SKM-1 (cell line): ENCODE measurements around the gene ATP9B.

Source experiments
- DNase-seq: peaks from one replicate; lab custom pipeline; 2025; ENCODE audit not compliant: unreplicated experiment; lab: John Stamatoyannopoulos, UW

Gene ATP9B

GRCh38 chr18:79423211-79424007 is 354.2 kb downstream of the ATP9B start:
- no peak for DNase-seq

GRCh38 chr18:79424008-79424565 is 354.9 kb downstream of the ATP9B start:
- DNase-seq: no peak

DNA sequence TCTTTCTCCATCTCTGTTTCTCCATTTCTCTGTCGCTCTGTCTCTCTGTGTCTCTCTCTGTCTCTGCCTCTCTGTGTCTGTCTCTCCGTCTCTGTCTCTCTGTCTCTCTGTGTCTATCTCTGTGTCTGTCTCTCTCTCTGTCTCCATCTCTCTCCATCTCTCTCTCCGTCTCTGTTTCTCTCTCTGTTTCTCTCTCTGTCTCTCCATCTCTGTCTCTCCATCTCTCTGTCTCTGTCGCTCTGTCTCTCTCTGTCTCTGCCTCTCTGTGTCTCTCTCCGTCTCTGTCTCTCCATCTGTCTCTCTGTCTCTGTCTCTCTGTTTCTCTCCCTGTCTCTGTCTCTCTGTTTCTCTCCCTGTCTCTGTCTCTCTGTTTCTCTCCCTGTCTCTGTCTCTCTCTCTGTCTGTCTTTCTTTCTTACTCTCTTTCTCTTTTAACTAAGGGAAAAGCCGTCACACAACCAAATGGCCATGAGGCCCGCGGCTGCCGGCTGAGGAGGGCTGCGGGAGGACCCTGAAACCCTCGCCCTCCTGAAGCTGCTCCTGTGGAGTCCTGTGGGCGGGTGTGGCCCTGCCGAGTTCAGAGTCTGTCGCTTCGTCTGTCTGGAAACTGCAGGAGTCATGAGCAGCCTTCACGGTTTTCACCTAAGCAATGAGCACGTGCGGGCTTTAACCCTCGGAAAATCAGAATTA is 355.8 kb downstream of the ATP9B start:
- no peak for DNase-seq

DNA sequence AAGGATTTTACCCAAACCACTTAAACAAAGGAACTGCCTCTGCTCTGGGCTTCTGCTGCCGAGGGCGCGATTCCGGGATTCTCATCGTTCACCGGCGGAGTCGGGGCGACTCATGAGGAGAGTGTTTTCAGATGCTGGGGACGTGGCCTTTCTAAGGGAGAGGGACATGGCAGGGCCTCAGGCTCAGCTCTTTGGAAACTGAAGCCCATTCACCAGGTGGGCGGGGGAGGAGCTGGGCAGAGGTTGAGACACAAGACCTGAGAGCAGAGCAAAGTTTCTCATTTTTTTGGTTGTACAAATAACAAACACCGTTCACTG is 356.3 kb downstream of the ATP9B start:
- no peak for DNase-seq

- no peak for DNase-seq
These were observed 357.4 kb downstream of the ATP9B start for GRCh38 chr18:79426376-79427300.

DNA sequence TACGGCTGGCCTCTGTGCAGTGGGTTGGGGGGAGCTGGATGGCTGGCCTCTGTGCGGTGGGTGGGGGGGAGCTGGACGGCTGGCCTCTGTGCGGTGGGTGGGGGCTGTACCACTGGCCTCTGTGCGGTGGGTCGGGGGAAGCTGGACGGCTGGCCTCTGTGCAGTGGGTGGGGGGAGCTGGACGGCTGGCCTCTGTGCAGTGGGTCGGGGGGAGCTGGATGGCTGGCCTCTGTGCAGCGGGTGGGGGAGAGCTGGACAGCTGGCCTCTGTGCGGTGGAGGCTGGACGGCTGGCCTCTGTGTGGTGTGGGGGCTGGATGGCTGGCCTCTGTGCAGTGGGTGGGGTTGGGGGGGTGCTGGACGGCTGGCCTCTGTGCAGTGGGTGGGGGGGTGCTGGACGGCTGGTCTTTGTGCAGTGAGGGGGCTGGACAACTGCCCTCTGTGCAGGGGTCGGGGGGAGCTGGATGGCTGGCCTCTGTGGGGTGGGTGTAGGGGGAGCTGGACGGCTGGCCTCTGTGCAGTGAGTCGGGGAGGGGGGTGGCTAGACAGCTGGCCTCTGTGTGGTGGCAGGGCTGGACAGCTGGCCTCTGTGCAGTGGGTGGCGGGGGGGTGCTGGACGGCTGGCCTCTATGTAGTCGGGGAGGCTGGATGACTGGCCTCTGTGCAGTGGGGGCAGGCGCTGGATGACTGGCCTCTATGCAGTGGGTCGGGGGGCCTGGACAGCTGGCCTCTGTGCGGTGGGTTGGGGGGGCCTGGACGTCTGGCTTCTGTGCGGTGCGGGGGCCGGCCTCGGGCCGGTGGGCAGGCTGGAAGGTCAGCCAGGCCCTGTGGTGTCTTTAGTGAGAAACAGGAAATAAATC is 358.4 kb downstream of the ATP9B start:
- DNase-seq: no peak
